MG63 (cell line): ENCODE measurements around the gene ANKS1B. TPM values are rescaled to one million over a fixed set of nuclear protein-coding genes. Genes with fewer than 3 reads are reported as not detected.
"Not testable (repeated sequence)": the region's sequence is repeated elsewhere in the genome, so short reads cannot be mapped to it uniquely, and the experiment has no call there.

ENCODE experiments used
- DNase-seq: peaks from one replicate; pipeline ENCODE4 v3.0.0-alpha.2; 2020
- H3K27me3 ChIP-seq: fragments of 250-450 bp; sonication (Bioruptor Pico); 2 replicates; pipeline ENCODE4 v1.5.1; 2020; ENCODE audit warnings: mild to moderate bottlenecking, moderate library complexity
- H3K36me3 ChIP-seq: fragments of 250-450 bp; sonication (Bioruptor Pico); 2 replicates; pipeline ENCODE4 v1.5.1; 2020; ENCODE audit warnings: mild to moderate bottlenecking, moderate library complexity
- H3K4me3 ChIP-seq: fragments of 250-450 bp; sonication (Bioruptor Pico); 2 replicates; pipeline ENCODE4 v1.5.1; 2020; ENCODE audit warnings: mild to moderate bottlenecking, moderate library complexity
- H3K9me3 ChIP-seq: fragments of 250-450 bp; sonication (Bioruptor Pico); 2 replicates; pipeline ENCODE4 v1.5.1; 2020; ENCODE audit warnings: mild to moderate bottlenecking, moderate library complexity
- total RNA-seq: library from RNA; depleted of rRNA; stranded (reverse); fragments of >200 nt; shearing (Covaris generic); gene quantifications from 2 replicates; pipeline ENCODE4 v1.2.3, GENCODE V29; 2014; ENCODE audit warnings: low replicate concordance

The ANKS1B gene
- total RNA-seq, 1 experiment from 2014 or later = 0.10 TPM

DNA sequence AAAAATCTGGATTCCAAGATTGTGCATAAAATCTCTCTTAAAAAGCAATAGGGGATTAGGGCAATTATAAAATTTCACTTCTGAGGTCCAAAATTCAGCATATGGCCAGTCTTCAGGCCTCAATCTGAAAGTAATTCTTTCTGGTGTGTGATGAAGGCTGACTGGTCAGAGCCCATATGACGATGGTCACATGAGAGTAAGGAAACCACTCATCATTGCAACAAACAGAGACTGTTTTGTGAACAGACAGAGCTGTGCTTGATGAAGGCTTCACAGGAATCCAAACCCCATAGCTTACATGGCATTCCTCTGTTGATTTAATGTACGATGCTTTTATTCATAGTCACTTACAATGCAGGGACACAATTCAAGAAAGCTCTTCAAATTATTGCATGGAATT lies 1101.5 kb downstream of the ANKS1B start:
- Histone ChIP-seq H3K27me3 (peaks cover 4% of the 10 kb centered on the region; the same call in 1 of the 2 replicates), H3K36me3 (no peaks in the 10 kb centered on the region), H3K9me3 (no peaks in the 10 kb centered on the region), H3K4me3 (no peak overlapping the region)
- no peak for DNase-seq

DNA sequence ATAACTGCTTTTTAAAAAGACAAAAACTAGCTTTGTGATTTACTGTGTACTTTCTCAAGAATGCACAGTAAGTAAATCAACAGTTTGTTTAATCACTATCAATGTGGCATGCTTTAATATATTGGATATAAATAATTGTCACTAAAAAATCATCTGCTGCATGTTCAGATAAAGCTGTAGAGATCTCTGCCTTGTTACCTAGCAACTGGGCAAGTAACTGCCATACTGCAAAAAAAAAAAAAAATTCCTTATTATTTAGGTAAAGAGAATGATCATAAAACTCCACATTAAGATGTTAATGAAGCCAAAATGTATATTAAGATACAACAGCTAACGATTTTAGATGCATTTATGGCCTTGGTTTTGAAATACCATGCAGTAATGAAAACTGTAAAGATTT lies 1102.2 kb downstream of the ANKS1B start:
- Histone ChIP-seq H3K4me3 (no peak overlapping the region), H3K9me3 (no peaks in the 10 kb centered on the region), H3K27me3 (peaks cover 2% of the 10 kb centered on the region; the same call in 1 of the 2 replicates), H3K36me3 (no peaks in the 10 kb centered on the region)
- DNase-seq = no peak

DNA sequence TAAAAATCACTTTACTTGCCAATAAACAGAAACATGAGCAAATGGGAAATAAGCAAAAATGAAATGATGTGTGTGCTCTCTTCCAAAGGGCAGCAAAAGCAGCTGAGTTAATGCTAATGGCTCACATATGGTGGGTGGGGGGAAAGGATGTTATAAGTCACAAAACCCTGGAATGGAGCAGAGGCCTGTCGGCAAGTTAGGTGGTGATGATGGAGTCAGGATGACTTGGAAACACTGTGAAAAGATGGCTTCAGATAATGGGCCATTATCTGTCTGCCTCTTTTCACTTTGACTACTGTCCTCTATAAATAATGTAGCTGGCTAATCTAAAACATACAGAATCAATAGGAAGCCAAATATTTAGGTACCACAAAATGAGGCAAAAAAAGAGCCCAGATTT lies 1111.0 kb downstream of the ANKS1B start:
- Histone ChIP-seq H3K9me3 (no peaks in the 10 kb centered on the region), H3K27me3 (no peaks in the 10 kb centered on the region), H3K4me3 (no peak overlapping the region), H3K36me3 (no peaks in the 10 kb centered on the region)
- no peak for DNase-seq

DNA sequence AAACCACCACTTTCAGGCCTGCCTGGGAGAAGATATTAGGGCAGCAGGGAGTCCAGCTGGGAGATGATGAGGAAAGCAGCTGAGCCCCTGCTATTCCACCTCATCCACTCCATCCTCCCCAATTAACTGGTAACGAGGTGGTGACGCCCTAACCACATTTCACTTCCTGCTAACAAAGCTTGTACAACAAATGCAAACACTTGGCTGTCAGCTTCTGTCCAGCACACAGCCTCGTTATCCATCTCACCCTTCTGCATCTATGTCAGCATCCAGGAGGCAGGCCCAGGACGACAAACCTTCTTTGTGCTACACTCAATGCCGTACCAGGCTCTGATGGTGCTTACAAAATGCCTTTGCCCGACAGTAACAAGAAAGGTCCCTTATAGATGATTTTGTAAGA lies 1114.2 kb downstream of the ANKS1B start:
- Histone ChIP-seq H3K4me3 (no peak overlapping the region), H3K36me3 (no peaks in the 10 kb centered on the region), H3K9me3 (no peaks in the 10 kb centered on the region), H3K27me3 (no peaks in the 10 kb centered on the region)
- no peak for DNase-seq

DNA sequence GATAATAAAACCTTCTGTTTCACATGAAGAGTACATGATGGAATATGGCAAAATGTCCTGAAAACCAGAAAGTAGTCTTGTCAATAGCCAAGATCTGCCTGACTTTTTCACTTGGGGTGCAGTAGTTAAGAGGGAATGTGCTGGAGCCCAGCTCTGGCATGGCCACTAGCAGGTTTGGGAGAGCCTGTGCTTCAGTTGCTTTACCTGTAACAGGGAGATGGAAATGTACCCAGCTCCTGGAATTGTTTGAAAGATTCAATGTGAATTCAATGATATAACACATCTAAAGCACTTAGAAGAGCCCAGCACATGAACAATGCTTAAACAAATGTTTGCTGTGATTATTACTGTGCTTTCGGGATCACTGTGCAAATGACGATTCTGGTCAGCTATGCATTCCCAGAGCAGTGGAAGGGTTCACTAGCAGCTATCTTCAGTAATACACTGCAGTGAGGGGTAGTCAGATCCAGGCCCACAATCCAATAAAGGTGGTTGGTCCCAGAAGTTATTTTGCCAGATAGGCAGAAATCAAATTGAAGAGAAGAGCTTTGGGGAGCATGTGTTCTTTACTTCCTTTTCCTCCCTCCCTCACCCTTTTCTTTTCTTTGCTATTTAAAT lies 1114.7 kb downstream of the ANKS1B start:
- H3K27me3 ChIP-seq = no peaks in the 10 kb centered on the region
- no peaks in the 10 kb centered on the region for H3K36me3 ChIP-seq
- H3K9me3 ChIP-seq = no peaks in the 10 kb centered on the region
- DNase-seq = no peak
- H3K4me3 ChIP-seq = no peak overlapping the region

DNA sequence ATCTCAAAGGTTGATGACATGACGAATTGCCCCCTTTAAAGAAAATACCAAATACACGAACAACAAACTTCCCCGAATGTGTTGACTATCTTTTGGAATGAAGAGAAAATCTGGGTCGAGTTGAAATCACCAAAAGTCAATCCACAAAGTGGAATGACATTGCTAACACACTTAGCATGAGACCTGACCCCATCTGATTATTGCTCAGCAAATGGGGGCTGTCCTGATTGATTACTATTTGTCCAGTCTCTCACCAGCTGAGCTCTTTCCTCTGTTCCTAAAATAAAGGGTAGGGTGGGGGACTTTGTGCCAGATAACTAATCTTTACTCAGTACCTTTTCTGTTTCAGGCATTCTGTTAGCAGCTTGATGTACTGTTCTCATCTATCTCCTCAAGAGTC lies 1116.2 kb downstream of the ANKS1B start:
- DNase-seq = no peak
- no peak overlapping the region for H3K4me3 ChIP-seq
- H3K27me3 ChIP-seq = no peaks in the 10 kb centered on the region
- H3K9me3 ChIP-seq = no peaks in the 10 kb centered on the region
- no peaks in the 10 kb centered on the region for H3K36me3 ChIP-seq

DNA sequence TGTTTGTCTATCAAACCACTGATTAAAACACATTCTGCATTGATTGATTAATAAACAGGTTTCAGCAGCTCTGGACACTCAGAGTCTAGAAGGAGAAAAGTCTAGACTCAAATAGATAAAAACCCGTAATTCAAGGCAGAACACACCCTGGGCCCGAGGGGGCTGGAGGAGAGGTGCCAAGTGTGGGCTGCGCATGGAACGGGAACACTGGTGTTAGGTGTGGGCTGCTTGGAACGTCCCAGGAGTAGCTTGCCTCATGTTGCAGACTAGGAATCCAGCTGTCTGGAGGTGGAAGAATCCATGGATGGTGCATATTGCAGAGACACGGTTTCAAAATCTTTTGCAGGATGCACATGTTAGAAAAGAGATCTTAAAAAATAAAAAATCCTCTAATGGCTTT lies 1116.7 kb downstream of the ANKS1B start:
- Histone ChIP-seq H3K4me3 (no peak overlapping the region), H3K9me3 (no peaks in the 10 kb centered on the region), H3K27me3 (no peaks in the 10 kb centered on the region), H3K36me3 (no peaks in the 10 kb centered on the region)
- no peak for DNase-seq

DNA sequence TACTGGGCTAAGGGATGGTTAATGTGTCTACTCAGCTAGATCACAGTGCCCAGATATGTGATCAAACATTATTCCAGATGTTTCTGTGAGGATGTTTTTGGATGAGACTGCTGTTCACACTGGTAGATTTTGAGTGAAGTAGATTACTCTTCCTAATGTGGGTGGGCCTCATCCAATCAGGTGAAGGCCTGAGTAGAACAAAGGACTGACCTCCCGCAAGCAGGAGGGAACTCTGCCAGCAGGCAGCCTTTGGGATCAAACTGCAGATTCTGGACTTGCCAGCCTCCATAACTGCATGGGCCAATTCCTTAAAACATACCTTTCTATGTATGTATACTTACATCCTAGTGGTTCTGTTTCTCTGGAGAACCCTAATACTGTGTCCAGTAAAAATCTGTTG lies 1120.4 kb downstream of the ANKS1B start:
- Histone ChIP-seq H3K9me3 (no peaks in the 10 kb centered on the region), H3K36me3 (no peaks in the 10 kb centered on the region)
- DNase-seq = no peak

DNA sequence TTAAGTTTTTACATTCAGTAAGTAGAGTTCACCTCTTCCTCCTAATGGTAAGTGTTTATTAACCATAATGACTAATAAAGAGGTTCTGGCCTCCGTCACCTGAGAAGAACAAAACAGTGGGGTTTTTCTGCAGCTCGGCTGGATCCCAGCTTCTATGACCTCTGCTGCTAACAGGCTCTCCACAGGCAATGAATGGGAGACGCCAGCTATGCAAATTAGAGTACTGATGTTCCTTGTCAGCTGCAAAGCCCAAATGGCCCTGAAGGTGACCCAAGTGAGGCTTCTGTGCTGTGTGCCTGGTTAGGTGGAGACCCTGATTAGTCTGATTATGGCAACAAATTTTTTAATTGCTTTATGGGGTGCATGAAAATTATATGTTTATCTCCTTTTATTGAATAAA lies 1121.6 kb downstream of the ANKS1B start:
- H3K36me3 ChIP-seq = no peaks in the 10 kb centered on the region
- H3K4me3 ChIP-seq = no peak overlapping the region
- H3K27me3 ChIP-seq = no peaks in the 10 kb centered on the region
- no peaks in the 10 kb centered on the region for H3K9me3 ChIP-seq
- no peak for DNase-seq

More for the DNA sequence above, 1120.4 kb downstream of the ANKS1B start:
- Histone ChIP-seq H3K27me3 (no peaks in the 10 kb centered on the region), H3K4me3 (no peak overlapping the region)

DNA sequence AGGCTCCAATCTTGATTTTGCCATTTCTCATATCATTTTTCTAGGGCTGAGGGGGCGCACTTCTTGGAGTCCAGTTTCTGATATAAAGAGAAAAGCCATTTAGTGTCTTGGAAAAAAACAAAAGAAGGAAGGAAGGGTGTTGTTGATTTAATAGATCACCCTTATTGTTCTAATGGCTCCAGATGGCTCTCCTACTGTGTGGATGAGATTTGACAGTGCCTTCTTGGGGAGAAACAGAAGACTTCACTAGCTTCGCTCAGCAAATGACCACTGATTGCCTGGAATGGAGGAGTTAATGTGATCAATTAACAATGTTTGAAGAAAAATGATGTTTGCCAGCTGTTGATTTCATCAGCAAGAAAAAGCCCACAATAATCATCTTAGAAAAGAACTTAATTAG lies 1123.5 kb downstream of the ANKS1B start:
- no peaks in the 10 kb centered on the region for H3K27me3 ChIP-seq
- no peaks in the 10 kb centered on the region for H3K36me3 ChIP-seq
- no peaks in the 10 kb centered on the region for H3K9me3 ChIP-seq
- no peak overlapping the region for H3K4me3 ChIP-seq
- no peak for DNase-seq

DNA sequence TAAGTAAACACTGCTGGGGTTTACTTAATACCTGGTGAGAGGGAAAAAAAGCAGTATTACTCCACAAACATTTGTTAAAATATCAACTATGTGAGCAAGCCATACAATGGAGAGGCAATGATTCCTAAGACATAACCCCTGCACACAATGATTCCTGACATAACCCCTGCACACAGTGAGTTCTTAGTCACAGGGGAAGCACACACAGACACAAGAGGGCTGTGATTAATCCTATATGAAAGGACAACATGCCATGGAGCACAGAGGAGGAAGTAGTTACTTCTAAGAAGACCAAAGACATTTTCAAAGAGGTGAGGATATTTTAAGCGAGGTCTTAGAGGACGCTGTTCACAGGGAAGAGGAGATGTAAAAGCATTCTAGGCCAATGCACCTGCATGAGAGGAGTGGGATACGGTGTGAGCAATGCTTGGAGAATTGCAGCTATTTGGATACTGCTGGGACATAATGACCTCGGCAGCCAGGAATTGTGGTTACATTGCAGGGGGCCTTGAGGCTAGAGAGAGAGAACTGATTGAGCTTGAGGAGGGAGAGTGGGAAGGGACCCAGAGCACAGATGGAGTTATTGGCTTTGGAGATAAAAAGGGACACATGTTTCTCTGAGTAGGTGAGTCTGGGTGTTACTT lies 1127.7 kb downstream of the ANKS1B start:
- H3K27me3 ChIP-seq = no peaks in the 10 kb centered on the region
- DNase-seq = no peak
- H3K9me3 ChIP-seq = no peaks in the 10 kb centered on the region
- H3K4me3 ChIP-seq = no peak overlapping the region
- no peaks in the 10 kb centered on the region for H3K36me3 ChIP-seq

DNA sequence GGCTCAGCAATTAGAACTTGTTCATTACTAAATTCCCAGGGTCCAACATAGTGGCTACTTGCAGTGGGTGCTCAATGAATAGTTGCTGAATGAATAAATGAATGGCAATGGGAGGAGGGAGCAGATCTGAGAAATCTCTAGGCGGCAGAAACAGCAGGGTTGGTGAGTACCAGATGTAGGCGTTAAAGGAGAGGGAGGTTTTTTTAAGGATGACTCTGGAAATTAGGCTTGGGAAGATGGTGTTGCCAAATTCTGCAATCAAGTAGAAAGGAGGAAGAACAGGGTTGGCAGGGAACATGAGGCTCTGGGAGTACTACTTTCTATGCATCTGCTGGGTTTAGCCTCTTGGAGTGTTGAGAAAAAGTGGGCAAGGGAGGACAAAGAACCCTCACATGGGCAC lies 1132.6 kb downstream of the ANKS1B start:
- H3K27me3 ChIP-seq = 0 out of 2 replicates have a peak, but pooled peaks cover 3% of the 10 kb centered on the region
- H3K36me3 ChIP-seq = no peaks in the 10 kb centered on the region
- H3K9me3 ChIP-seq = no peaks in the 10 kb centered on the region
- no peak for DNase-seq
- H3K4me3 ChIP-seq = no peak overlapping the region

DNA sequence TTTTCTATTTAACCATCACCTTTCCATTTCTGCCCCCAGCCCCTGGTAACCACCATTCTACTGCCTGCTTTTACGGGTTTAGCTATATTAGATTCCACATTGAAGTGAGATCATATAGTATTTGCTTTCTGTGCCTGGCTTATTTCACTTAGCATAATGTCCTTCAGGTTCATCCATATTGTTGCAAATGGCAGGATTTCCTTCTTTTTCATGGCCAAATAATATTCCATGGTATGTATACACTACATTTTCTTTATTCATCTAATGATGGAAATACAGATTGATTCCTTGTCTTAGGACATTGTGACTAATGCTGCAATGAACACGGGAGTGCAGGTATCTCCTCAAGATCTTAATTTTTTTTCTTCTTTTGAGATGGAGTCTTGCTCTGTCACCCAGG lies 1137.5 kb downstream of the ANKS1B start:
- Histone ChIP-seq H3K4me3 (no peak overlapping the region), H3K36me3 (no peaks in the 10 kb centered on the region), H3K9me3 (no peaks in the 10 kb centered on the region), H3K27me3 (0 out of 2 replicates have a peak, but pooled peaks cover 3% of the 10 kb centered on the region)
- no peak for DNase-seq

DNA sequence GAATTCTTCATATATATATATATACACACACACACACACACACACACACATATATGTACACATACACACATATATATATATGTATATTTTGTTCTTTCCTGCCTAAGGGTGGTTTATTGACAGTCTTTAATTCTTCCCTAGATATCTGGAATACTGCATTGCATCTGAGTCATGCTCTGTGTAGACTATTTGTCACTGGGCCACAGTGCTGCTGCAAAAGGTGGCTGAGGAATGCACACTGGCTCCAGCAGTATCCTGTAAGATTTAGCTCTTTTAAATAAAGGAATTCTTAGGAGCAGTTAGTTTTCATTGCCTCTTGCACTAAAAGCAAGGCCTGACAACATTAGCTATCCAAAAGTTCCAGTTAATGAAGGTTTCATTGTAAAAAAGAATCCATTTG lies 1138.8 kb downstream of the ANKS1B start:
- H3K4me3 ChIP-seq = no peak overlapping the region
- no peaks in the 10 kb centered on the region for H3K9me3 ChIP-seq
- H3K27me3 ChIP-seq = 0 out of 2 replicates have a peak, but pooled peaks cover 3% of the 10 kb centered on the region
- H3K36me3 ChIP-seq = no peaks in the 10 kb centered on the region
- no peak for DNase-seq

DNA sequence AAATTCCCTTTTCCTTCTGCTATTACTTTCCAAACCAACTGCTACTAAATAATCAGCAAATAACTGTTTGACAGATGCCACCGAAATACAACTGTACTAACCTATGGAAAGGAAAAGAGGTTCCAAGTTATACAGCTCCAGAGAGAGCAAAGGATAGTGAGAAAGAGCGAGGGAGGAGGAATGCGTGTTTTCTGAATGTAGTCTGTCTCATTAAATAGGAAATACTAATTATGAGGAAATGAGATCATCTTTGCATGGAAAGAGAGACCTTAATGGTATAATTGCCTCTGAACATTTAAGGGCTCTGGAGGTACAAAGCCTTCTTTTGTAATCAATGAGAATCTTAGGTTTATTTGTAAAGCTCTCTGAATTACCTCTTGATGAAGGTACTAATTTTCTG lies 1144.4 kb downstream of the ANKS1B start:
- no peak overlapping the region for H3K4me3 ChIP-seq
- H3K9me3 ChIP-seq = no peaks in the 10 kb centered on the region
- DNase-seq = no peak
- H3K27me3 ChIP-seq = peaks cover 9% of the 10 kb centered on the region
- H3K36me3 ChIP-seq = no peaks in the 10 kb centered on the region

DNA sequence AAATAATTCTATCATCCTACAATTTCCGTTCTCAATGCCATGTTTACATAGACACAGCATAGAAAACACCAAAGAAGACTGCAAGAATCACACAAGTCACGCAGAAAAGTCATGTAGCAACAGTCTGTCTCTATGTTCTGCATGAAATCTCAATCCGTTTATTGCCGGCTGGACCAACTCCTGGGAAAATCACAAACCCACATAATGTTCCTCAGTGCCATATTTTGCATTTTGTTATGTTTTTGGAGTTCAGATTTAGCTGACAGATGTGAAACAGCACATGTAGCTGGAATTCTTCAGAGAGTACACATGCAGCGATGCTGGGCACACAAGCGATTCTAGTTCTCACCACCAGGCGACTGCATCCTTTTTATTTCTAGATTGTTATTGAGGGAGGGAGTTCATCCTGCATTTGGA lies 1146.5 kb downstream of the ANKS1B start:
- peak; percentile 1 for DNase-seq

DNA sequence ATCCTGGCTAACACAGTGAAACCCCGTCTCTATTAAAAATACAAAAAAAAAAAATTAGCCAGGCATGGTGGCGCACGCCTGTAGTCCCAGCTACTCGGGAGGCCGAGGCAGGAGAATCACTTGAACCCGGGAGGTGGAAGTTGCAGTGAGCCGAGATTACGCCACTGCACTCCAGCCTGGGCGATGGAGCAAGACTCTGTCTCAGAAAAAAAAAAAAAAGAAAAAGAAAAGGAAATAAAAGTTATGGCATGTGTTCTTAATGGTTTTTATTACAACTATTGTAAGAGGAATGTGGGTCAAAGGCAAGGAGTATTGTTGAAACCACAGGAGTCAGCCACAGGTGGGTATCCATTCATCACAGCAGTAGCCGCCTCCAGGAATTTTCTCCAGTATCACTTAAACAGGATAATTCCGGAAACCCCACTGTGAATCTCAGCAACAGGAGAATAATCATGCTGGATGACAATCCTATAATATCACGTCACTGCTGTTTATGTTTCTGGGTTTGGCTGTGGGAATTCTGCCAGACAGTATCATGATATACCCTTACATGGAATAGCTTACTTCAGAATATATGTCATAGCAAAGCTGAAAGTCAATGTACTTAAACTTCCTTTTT lies 1147.5 kb downstream of the ANKS1B start:
- not testable (repeated sequence) for H3K9me3 ChIP-seq, H3K4me3 ChIP-seq, H3K36me3 ChIP-seq, H3K27me3 ChIP-seq
- DNase-seq = peak; percentile 0

More for the DNA sequence above, 1146.5 kb downstream of the ANKS1B start:
- no peaks in the 10 kb centered on the region for H3K9me3 ChIP-seq
- no peaks in the 10 kb centered on the region for H3K36me3 ChIP-seq
- H3K27me3 ChIP-seq = peaks cover 9% of the 10 kb centered on the region
- no peak overlapping the region for H3K4me3 ChIP-seq

DNA sequence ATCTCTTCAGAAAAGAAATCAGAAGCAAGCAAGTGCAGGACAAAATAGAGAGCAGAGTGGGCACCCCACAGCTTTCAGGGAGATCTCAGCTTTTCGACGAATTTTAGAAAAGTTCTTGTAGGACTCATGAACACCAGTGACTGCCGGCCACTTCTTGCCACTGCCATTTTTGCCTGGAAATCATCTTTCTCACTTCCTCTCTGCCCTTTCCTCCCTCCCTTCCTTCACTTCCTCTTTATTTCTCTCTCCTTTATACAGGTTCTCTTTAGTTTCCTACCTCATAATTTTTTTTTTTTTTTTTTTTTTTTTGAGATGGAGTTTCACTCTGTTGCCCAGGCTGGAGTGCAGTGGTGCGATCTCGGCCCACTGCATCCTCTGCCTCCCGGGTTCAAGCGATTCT lies 1154.1 kb downstream of the ANKS1B start:
- no peak for DNase-seq
- H3K27me3 ChIP-seq = peaks cover 2% of the 10 kb centered on the region
- H3K36me3 ChIP-seq = no peaks in the 10 kb centered on the region
- no peaks in the 10 kb centered on the region for H3K9me3 ChIP-seq
- H3K4me3 ChIP-seq = no peak overlapping the region
